GM23338 (cell line): Measurements from ENCODE around the gene KCNN3. TPM values are rescaled to one million over a fixed set of nuclear protein-coding genes. Genes with fewer than 3 reads are reported as not detected.

ENCODE experiments used
- ATAC-seq: fragments of 200-7000 bp; cut with Tn5 transposase; 3 replicates; pipeline ENCODE4 v1.9.1; 2020
- DNase-seq: peaks from one replicate; pipeline ENCODE4 v3.0.0-alpha.2; 2015; ENCODE audit warnings: low spot score
- H2AFZ ChIP-seq: fragments of 200-600 bp; sonication (generic); 2 replicates; pipeline ENCODE4 v1.8.0; 2016; ENCODE audit warnings: antibody characterized with exemption, mild to moderate bottlenecking, moderate library complexity
- H3F3A ChIP-seq: fragments of 200-600 bp; sonication (generic); replicated peaks from 2 replicates; pipeline ENCODE4 v1.8.0; 2017; ENCODE audit warnings: antibody characterized with exemption, mixed run types, low read depth
- H3K27ac ChIP-seq: fragments of 200-600 bp; sonication (generic); 2 replicates; pipeline ENCODE4 v1.6.1; 2016; ENCODE audit warnings: low read depth
- H3K27me3 ChIP-seq: fragments of 200-600 bp; sonication (generic); 2 replicates; pipeline ENCODE4 v1.8.0; 2016; ENCODE audit warnings: mild to moderate bottlenecking, mixed run types, moderate library complexity; ENCODE audit not compliant: insufficient read depth
- H3K36me3 ChIP-seq: fragments of 200-600 bp; sonication (generic); 2 replicates; pipeline ENCODE4 v1.8.0; 2016; ENCODE audit warnings: mild to moderate bottlenecking; ENCODE audit not compliant: insufficient read depth
- H3K4me1 ChIP-seq: fragments of 200-600 bp; sonication (generic); 2 replicates; pipeline ENCODE4 v1.8.0; 2016; ENCODE audit warnings: mild to moderate bottlenecking, moderate library complexity; ENCODE audit not compliant: insufficient read depth
- H3K4me2 ChIP-seq: fragments of 200-600 bp; sonication (generic); 2 replicates; pipeline ENCODE4 v1.7.1; 2017; ENCODE audit warnings: mixed run types
- H3K4me3 ChIP-seq: fragments of 200-600 bp; sonication (generic); 2 replicates; pipeline ENCODE4 v1.6.1; 2016; ENCODE audit warnings: mixed run types
- H3K79me2 ChIP-seq: fragments of 200-600 bp; sonication (generic); replicated peaks from 2 replicates; pipeline ENCODE4 v1.8.0; 2017; ENCODE audit warnings: mild to moderate bottlenecking; ENCODE audit not compliant: insufficient read depth
- H3K9me2 ChIP-seq: fragments of 200-600 bp; sonication (generic); 2 replicates; pipeline ENCODE4 v1.8.0; 2017; ENCODE audit not compliant: insufficient read depth
- H4K20me1 ChIP-seq: fragments of 200-600 bp; sonication (generic); replicated peaks from 2 replicates; pipeline ENCODE4 v1.8.0; 2017; ENCODE audit warnings: mild to moderate bottlenecking; ENCODE audit not compliant: insufficient read depth
- H3K27ac Mint-ChIP-seq: 2 replicates; pipeline ENCODE4 v1.8.0; 2020; ENCODE audit warnings: inconsistent platforms, mild to moderate bottlenecking, moderate library complexity, mixed read lengths
- H3K27me3 Mint-ChIP-seq: 3 replicates; pipeline ENCODE4 v1.8.0; 2022; ENCODE audit warnings: low read depth, mild to moderate bottlenecking, moderate library complexity, mixed read lengths, inconsistent platforms; ENCODE audit not compliant: insufficient read depth, poor library complexity
- H3K36me3 Mint-ChIP-seq: 3 replicates; pipeline ENCODE4 v1.8.0; 2021; ENCODE audit warnings: low read depth, mild to moderate bottlenecking, inconsistent platforms, moderate library complexity, mixed read lengths
- H3K4me1 Mint-ChIP-seq: 3 replicates; pipeline ENCODE4 v1.8.0; 2020; ENCODE audit warnings: mild to moderate bottlenecking, inconsistent platforms, mixed read lengths
- H3K4me3 Mint-ChIP-seq: 3 replicates; pipeline ENCODE4 v1.8.0; 2021; ENCODE audit warnings: moderate library complexity, mild to moderate bottlenecking, inconsistent platforms, mixed read lengths
- H3K9me3 Mint-ChIP-seq: 3 replicates; pipeline ENCODE4 v1.8.0; 2020; ENCODE audit warnings: moderate library complexity, mild to moderate bottlenecking, inconsistent platforms, mixed read lengths
- EZH2 ChIP-seq: fragments of 200-600 bp; sonication (generic); IDR thresholded peaks from one replicate; pipeline ENCODE4 v1.8.0; 2017; ENCODE audit warnings: antibody characterized with exemption, mild to moderate bottlenecking, low read depth; ENCODE audit not compliant: unreplicated experiment
- NANOG ChIP-seq: IDR thresholded peaks from 2 replicates; pipeline ENCODE4 v1.6.1; 2016; ENCODE audit warnings: antibody characterized with exemption, borderline replicate concordance
- POLR2AphosphoS5 ChIP-seq: IDR thresholded peaks from 2 replicates; pipeline ENCODE4 v1.6.1; 2016; ENCODE audit warnings: antibody characterized with exemption, low read depth
- ZNF114 ChIP-seq: fragments of 250-450 bp; sonication (Bioruptor Pico); IDR thresholded peaks from 2 replicates; pipeline ENCODE4 v1.5.0; 2020; ENCODE audit warnings: mild to moderate bottlenecking, moderate library complexity
- polyA plus RNA-seq: library from polyadenylated mRNA; unstranded; fragments of >200 nt; fragmentation: Nextera tagmentation; extraction: Ambion mirVana; gene quantifications from 2 replicates; pipeline ENCODE4 v1.2.1, GENCODE V29; 2016
- total RNA-seq: library from RNA; depleted of rRNA; stranded (reverse); fragments of >200 nt; shearing (Covaris generic); gene quantifications from 2 replicates; pipeline ENCODE4 v1.2.3, GENCODE V29; 2014
- TF ChIP-seq, protein P1 (sequence below): IDR thresholded peaks from one replicate; pipeline ENCODE4 v1.6.1; 2018; ENCODE audit warnings: antibody characterized with exemption; ENCODE audit not compliant: unreplicated experiment
- TF ChIP-seq, protein P2 (sequence below), 2 experiments: fragments of 200-600 bp in 1 of 2; sonication (generic) in 1 of 2; conservative IDR thresholded peaks; 2 replicates each; pipeline versions ENCODE4 v1.5.1 to v1.6.1; 2016 to 2017; ENCODE audit warnings: antibody characterized with exemption in 2 of 2, low read depth in 2 of 2, mild to moderate bottlenecking in 2 of 2, moderate library complexity in 1 of 2
- TF ChIP-seq, protein P3 (sequence below): fragments of 250-450 bp; sonication (Bioruptor Pico); IDR thresholded peaks from 2 replicates; pipeline ENCODE4 v1.5.0; 2020; ENCODE audit warnings: mild to moderate bottlenecking, moderate library complexity

The KCNN3 gene
- total and polyA plus RNA-seq, 2 experiments from 2014 or later: 1.9 to 3.0 TPM

DNA sequence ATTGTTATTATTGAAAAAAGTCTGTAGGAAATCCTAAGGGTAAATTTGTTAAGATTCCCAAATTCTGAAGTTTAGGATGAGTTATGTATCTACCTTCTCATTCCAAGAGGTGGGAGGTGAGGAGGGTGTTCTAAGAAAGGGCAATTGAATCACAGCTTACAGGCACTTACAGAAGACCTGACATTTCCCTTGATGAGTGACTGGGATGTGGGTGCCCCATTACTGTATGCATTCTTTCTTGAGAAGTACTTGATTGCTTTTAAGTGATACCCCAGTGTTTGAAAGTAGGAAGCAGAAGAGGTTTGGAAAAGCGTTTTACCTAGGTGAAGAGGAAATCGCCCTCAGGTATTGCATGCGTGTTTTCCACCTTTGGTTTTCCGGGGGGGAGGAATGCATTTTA lies 175.1 kb downstream of the KCNN3 start (continued):
- TF ChIP-seq, protein P1, sequence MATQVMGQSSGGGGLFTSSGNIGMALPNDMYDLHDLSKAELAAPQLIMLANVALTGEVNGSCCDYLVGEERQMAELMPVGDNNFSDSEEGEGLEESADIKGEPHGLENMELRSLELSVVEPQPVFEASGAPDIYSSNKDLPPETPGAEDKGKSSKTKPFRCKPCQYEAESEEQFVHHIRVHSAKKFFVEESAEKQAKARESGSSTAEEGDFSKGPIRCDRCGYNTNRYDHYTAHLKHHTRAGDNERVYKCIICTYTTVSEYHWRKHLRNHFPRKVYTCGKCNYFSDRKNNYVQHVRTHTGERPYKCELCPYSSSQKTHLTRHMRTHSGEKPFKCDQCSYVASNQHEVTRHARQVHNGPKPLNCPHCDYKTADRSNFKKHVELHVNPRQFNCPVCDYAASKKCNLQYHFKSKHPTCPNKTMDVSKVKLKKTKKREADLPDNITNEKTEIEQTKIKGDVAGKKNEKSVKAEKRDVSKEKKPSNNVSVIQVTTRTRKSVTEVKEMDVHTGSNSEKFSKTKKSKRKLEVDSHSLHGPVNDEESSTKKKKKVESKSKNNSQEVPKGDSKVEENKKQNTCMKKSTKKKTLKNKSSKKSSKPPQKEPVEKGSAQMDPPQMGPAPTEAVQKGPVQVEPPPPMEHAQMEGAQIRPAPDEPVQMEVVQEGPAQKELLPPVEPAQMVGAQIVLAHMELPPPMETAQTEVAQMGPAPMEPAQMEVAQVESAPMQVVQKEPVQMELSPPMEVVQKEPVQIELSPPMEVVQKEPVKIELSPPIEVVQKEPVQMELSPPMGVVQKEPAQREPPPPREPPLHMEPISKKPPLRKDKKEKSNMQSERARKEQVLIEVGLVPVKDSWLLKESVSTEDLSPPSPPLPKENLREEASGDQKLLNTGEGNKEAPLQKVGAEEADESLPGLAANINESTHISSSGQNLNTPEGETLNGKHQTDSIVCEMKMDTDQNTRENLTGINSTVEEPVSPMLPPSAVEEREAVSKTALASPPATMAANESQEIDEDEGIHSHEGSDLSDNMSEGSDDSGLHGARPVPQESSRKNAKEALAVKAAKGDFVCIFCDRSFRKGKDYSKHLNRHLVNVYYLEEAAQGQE: no peak
- TF ChIP-seq EZH2 (no peak), POLR2AphosphoS5 (no peak), NANOG (no peak), ZNF114 (CRISPR knock-in tag) (no peak)
- TF ChIP-seq, protein P2, sequence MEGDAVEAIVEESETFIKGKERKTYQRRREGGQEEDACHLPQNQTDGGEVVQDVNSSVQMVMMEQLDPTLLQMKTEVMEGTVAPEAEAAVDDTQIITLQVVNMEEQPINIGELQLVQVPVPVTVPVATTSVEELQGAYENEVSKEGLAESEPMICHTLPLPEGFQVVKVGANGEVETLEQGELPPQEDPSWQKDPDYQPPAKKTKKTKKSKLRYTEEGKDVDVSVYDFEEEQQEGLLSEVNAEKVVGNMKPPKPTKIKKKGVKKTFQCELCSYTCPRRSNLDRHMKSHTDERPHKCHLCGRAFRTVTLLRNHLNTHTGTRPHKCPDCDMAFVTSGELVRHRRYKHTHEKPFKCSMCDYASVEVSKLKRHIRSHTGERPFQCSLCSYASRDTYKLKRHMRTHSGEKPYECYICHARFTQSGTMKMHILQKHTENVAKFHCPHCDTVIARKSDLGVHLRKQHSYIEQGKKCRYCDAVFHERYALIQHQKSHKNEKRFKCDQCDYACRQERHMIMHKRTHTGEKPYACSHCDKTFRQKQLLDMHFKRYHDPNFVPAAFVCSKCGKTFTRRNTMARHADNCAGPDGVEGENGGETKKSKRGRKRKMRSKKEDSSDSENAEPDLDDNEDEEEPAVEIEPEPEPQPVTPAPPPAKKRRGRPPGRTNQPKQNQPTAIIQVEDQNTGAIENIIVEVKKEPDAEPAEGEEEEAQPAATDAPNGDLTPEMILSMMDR (conservative IDR thresholded peaks at IDR 0.05; ENCODE audit: low read depth in 2 of 2): no peak

DNA sequence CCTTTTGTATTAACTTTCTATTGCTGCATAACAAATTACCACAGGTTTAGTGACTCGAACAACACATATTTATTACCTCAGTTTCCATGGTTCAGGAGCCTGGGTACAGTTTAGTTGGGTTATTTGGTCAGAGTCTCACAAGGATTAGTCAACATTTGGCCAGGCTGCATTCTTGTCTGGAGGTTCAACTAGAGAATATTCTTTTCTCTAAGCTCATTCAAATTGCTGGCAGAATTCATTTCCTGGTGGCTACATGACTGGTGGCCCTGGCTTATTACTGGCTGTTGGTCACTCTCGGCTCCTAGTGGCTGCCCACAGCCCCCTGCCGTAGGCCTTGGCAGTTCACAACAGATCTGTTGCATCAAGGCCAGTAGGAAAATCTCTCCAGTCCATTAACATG lies 181.0 kb downstream of the KCNN3 start:
- no peaks in the 10 kb centered on the region; the same call in 2 of the 3 replicates for H3K4me1 Mint-ChIP-seq
- H3K79me2 ChIP-seq: no peaks in the 10 kb centered on the region
- no peaks in the 10 kb centered on the region for H4K20me1 ChIP-seq
- H3K27me3 Mint-ChIP-seq: peaks cover 2% of the 10 kb centered on the region
- no peak overlapping the region for H2AFZ ChIP-seq
- no peak overlapping the region for H3K4me2 ChIP-seq
- H3K9me2 ChIP-seq: 0 out of 2 replicates have a peak, but pooled peaks cover 5% of the 10 kb centered on the region
- no peaks in the 10 kb centered on the region for H3F3A ChIP-seq
- H3K4me3 Mint-ChIP-seq: no peak overlapping the region
- DNase-seq (no peak), ATAC-seq (no peak)
- no peaks in the 10 kb centered on the region for H3K9me3 Mint-ChIP-seq
- no peaks in the 10 kb centered on the region for H3K4me1 ChIP-seq
- TF ChIP-seq POLR2AphosphoS5 (no peak), EZH2 (no peak)
- TF ChIP-seq, protein P3, sequence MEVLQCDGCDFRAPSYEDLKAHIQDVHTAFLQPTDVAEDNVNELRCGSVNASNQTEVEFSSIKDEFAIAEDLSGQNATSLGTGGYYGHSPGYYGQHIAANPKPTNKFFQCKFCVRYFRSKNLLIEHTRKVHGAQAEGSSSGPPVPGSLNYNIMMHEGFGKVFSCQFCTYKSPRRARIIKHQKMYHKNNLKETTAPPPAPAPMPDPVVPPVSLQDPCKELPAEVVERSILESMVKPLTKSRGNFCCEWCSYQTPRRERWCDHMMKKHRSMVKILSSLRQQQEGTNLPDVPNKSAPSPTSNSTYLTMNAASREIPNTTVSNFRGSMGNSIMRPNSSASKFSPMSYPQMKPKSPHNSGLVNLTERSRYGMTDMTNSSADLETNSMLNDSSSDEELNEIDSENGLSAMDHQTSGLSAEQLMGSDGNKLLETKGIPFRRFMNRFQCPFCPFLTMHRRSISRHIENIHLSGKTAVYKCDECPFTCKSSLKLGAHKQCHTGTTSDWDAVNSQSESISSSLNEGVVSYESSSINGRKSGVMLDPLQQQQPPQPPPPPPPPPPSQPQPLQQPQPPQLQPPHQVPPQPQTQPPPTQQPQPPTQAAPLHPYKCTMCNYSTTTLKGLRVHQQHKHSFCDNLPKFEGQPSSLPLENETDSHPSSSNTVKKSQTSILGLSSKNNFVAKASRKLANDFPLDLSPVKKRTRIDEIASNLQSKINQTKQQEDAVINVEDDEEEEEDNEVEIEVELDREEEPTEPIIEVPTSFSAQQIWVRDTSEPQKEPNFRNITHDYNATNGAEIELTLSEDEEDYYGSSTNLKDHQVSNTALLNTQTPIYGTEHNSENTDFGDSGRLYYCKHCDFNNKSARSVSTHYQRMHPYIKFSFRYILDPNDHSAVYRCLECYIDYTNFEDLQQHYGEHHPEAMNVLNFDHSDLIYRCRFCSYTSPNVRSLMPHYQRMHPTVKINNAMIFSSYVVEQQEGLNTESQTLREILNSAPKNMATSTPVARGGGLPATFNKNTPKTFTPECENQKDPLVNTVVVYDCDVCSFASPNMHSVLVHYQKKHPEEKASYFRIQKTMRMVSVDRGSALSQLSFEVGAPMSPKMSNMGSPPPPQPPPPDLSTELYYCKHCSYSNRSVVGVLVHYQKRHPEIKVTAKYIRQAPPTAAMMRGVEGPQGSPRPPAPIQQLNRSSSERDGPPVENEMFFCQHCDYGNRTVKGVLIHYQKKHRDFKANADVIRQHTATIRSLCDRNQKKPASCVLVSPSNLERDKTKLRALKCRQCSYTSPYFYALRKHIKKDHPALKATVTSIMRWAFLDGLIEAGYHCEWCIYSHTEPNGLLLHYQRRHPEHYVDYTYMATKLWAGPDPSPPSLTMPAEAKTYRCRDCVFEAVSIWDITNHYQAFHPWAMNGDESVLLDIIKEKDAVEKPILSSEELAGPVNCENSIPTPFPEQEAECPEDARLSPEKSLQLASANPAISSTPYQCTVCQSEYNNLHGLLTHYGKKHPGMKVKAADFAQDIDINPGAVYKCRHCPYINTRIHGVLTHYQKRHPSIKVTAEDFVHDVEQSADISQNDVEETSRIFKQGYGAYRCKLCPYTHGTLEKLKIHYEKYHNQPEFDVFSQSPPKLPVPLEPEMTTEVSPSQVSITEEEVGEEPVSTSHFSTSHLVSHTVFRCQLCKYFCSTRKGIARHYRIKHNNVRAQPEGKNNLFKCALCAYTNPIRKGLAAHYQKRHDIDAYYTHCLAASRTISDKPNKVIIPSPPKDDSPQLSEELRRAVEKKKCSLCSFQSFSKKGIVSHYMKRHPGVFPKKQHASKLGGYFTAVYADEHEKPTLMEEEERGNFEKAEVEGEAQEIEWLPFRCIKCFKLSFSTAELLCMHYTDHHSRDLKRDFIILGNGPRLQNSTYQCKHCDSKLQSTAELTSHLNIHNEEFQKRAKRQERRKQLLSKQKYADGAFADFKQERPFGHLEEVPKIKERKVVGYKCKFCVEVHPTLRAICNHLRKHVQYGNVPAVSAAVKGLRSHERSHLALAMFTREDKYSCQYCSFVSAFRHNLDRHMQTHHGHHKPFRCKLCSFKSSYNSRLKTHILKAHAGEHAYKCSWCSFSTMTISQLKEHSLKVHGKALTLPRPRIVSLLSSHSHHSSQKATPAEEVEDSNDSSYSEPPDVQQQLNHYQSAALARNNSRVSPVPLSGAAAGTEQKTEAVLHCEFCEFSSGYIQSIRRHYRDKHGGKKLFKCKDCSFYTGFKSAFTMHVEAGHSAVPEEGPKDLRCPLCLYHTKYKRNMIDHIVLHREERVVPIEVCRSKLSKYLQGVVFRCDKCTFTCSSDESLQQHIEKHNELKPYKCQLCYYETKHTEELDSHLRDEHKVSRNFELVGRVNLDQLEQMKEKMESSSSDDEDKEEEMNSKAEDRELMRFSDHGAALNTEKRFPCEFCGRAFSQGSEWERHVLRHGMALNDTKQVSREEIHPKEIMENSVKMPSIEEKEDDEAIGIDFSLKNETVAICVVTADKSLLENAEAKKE (CRISPR knock-in tag): no peak
- no peaks in the 10 kb centered on the region for H3K27me3 ChIP-seq
- H3K4me3 ChIP-seq: no peak overlapping the region
- H3K36me3 Mint-ChIP-seq: no peaks in the 10 kb centered on the region
- H3K36me3 ChIP-seq: no peaks in the 10 kb centered on the region
- no peak overlapping the region for H3K27ac ChIP-seq
- H3K27ac Mint-ChIP-seq: no peak overlapping the region
